HG02885 (cell line): ENCODE data around the gene PKD1L1.
A peak's percentile ranks its signal among the peaks of the same experiment; 100 is the strongest.
"Not testable (repeated sequence)": the region's sequence is repeated elsewhere in the genome, so short reads cannot be mapped to it uniquely, and the experiment has no call there.

ENCODE experiments used
- ATAC-seq: cut with Tn5 transposase; IDR thresholded peaks from one replicate; pipeline ENCODE4 v1.9.1; 2021; ENCODE audit warnings: mild to moderate bottlenecking; ENCODE audit not compliant: unreplicated experiment, poor library complexity

The PKD1L1 gene

DNA sequence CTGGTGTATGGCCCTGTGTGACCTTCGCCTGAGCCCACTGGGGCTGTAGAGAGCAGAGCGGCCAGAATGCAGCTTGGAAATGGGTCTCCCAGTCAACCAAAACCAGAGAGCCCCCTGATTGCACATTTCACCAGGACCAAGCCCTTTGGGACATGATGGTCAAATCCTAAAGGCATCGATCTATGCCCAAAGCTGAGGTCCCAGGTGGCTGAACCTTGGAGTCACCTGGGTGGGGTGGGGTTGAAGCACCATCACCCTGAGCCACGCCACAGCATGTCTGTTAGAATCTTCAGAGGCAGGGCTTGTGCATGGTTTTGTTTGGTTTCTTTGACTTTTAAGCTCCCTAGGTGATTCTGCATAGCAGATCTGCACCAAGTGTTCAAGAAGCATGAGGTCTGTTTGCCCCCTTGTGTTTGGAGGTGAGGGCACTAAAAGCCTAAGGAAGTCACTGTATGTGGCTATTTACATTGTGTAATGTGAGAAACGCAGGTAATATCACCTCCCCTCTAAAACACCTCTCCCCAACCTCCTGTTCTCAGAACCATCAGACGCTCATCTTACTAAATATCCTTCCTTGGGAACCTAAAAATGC lies 9.6 kb downstream of the PKD1L1 start:
- no peak for ATAC-seq

- peak; percentile 43 for ATAC-seq
These were observed 10.3 kb downstream of the PKD1L1 start for GRCh38 chr7:47937711-47938573.

DNA sequence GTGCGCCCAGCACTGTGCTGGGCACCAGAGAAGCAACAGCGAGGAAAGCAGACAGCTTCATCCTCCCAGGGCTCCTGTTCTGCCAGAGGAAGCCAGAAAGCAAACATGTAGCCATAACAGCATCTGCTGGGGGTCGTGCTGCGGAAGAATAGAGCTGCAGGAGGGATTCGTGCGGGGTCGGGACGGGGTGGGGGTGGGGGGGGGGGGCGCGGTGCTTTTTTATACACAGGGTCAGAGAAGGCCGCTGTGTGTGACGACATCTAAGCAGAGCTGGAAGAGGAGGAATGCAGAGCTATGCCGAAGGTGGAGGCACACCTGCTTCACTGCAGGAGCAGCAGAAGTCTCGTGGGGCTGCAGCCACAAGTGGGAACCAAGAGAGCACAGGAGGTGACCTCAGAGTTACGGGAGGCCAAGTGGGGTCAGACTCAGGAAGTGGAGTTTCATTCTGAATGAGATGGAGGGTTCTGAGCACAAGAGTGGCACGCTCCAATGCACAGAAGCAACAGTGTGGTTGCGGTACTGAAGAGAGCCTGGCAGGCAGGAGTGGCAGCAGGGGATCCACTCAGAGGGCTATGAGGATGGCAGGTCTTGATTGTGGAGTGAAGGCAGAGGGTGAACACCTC lies 11.1 kb downstream of the PKD1L1 start:
- peak; percentile 96 for ATAC-seq

DNA sequence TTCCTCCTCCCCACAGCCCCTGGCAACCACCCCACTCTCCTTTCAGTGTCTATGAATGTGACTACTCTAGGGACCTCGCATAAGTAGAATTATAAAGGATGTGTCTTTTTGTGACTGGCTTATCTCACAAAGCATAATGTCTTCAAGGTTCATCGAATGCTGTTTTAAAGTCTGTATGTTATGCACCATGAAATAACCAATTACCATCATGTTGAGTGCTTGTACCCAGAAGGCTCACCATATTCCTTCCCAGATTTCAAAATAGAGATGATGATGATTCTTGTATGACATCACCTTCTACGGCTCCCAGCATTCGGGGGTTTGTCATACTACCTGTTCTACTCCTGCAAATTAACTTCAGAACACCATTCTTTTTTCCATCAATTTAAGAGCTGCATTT lies 11.9 kb downstream of the PKD1L1 start:
- no peak for ATAC-seq

- no peak for ATAC-seq
These were observed 12.9 kb downstream of the PKD1L1 start for GRCh38 chr7:47935336-47935735.

DNA sequence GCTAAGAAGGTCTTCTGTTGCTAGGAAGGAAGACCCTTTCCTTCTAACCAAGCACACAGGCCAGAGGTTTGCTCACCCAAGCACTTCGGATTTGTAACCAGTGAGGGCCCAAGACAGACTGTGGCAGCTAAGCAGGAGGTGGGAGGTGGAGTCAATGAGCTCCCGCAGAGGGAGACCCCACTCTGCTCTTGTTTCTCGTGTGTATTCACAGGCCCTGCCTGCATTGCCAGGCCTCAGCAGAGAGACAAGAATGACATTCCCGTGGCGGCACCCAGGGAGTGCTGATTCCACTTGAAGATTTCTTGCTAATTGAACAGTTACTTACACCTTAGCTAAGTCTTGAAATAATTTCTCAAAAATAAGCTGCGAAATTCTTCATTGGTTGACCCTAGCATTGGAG lies 13.4 kb downstream of the PKD1L1 start:
- no peak for ATAC-seq

DNA sequence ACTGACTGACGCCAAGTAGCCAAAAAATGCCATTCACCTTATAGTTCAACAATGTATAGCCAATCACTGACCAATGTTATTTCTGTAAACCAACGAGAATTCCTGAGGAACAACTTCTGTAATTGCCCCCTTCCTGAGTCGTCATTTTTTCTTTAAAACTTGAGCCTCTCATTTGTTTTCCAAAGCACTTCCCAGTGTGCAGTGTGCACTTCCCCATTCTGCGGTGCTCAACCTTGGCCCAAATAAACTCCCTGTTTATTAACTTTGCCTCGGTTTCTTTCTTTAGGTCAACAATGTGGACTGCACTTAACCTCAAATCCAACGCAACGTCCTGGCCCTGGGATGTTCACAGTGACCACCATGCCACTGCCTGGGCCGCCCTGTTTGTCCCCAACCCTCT lies 15.1 kb downstream of the PKD1L1 start:
- ATAC-seq, result no peak

DNA sequence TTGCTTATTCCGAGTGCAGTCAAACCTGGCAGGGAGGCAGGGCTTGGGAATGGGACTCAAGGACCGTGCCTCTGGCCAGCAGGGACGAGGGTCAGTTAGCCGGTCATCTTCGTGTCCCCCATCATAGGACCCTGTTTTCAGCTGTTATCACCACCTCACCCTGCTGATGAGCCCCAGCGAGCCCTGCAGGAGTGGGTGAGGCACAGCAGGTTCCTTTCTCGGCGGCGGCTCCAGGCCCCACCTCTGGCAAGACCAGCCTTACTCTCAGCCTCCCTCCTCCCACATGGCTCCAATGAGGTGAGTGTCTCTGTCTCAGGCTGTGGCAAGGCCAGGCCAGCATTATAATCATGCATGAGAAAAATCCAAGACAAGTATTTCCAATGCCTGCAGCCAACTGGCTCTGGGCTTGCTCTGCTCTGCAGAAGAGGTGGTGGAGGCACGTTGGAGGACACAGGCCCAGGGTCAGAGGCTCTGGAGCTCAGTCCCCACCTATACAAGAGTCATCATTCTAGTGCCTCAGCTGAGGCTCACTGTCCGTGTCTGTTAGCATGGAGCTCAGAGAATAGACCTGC lies 15.7 kb downstream of the PKD1L1 start:
- ATAC-seq, result no peak

GRCh38 chr7:47932016-47932415 lies 16.2 kb downstream of the PKD1L1 start:
- ATAC-seq, result no peak

DNA sequence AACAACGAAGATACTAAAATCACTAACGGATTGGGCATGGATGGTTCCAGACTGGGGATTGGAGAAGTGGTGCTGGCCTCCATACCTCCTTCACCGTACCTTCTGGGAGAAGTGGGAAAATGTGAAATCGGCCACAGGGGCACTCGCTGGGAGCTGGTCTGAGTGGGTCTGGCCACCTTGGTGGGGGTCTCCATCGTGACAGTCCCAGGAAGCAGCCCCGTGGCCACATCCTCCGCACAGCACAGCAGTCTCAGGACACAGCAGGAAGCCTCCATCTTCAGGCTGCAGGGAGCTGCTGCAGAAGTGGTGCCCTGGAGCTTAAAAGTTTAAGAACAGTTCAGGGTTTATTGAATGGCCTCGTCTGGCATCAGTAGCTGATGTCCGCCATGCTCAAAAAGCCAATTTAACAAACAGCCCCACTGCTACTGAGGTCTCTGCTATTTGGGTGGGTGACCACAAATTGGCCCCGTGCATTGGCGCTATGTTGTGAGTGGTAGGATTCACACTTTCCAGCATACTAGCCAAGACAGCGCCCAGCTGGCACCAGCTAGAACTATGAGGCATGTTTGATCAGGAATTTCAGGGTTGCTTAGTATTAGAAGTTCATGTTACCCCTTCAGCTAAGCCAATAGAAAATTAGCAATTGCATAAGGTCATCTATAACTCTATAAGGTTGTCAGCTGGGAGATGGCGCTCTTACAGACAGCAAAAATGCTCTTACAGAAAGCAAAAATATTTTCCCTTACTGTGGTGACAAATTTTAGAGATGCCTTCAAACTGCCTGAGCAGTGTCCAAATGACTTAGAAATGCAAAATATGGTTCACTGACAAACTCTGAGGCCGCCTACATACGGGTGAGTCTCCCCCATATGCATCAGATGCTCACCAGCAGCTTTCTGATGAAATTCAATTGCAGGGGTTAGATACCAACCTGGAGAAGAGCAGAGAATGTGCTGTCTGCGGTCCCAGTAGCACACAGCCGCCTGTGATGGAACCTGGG lies 17.0 kb downstream of the PKD1L1 start:
- no peak for ATAC-seq

DNA sequence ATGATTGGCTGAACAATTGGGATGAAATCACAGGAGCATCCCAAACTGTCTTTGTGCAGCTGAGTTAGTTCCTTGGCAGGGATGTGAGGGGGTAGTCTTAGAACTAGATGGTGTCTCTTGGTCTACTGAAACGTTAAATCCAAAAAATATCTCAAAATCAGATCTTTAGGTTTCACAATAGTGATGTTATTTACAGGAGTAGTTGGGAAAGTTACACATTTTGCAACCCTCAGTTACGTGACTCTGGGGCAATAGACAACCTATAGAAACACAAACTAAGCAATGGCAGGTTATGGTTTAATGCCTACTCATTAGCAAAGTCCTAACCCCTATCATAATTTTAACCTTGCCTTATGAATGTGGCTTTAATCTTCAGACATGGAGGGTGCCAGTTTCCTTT lies 24.0 kb downstream of the PKD1L1 start:
- ATAC-seq, result no peak

GRCh38 chr7:47923081-47923875 lies 25.0 kb downstream of the PKD1L1 start:
- not testable (repeated sequence) for ATAC-seq

- not testable (repeated sequence) for ATAC-seq
These were observed 31.8 kb downstream of the PKD1L1 start for GRCh38 chr7:47916514-47916913.

DNA sequence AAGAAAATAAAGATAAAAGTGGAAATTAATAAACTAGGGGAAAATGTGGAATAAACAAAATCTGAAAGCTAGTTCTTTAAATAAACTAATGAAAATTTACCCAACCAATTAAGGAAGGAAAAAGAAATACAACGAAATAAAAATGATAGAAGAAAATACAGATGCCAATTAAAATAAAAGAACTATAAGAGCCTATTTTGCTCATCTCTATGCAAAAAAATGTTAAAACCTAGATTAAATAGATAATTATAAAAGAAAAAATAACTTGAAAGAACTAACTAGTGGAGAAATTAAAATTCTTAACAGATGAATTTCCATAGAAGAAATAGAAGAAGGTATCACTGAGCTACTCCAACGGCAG lies 32.7 kb downstream of the PKD1L1 start:
- ATAC-seq, result no peak

- no peak for ATAC-seq
These were observed 33.3 kb downstream of the PKD1L1 start for GRCh38 chr7:47914717-47915615.

GRCh38 chr7:47912332-47912731 lies 35.9 kb downstream of the PKD1L1 start:
- ATAC-seq, result no peak

DNA sequence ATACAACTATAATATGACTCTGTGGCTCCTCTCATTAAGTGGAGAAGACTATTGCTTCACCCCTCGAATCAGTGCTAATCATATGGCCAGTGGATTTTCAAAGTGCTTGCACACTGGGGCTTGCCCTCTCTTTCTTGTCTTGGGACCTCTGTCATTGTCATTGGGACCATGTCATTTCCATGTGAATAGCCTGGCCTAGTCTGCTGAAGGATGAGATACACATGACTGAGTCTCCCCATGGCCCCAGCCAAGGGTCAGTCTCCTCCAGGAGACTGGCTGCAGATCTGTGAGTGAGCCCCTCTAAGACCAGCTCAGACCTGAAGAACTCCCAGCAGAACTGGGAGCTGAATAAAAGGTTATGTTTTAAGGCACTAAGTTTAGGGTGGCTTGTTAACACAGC lies 39.5 kb downstream of the PKD1L1 start:
- ATAC-seq, result no peak

DNA sequence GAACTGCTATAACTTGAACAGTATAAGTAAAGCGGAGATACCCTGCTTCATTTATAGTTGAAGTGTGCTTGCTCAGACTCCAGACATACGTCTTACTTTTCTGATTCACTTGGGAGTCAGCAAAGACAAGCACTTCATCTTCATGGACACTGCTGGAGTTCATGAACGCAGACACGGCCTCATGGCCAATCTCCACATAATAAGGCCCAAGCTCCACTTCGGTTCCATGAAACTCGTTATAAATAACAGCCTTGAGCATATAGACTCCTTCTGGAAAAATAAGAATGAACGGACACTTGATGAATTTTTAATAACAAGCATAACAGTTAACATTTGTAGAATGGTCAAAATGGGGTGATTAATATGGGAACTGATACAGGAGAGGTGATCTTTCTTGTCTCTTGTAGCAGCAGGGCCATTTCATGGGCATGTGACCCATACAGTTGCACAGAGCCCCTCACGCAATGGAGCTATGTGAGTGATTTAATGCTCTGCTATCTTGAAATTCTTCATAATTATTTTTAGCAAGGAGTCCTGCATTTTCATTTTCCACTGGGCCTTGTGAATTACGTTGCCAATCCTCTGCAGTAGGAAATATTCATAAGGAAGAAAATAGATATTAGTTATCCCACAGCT lies 40.2 kb downstream of the PKD1L1 start:
- no peak for ATAC-seq
